HFF-Myc (cell line): Measurements from ENCODE around the gene MCF2L.

ENCODE experiments used
- DNase-seq: peaks from one replicate; pipeline ENCODE4 v3.0.0-alpha.2; 2011; ENCODE audit warnings: low read depth; ENCODE audit errors: extremely low read depth
- H3K4me3 ChIP-seq: replicated peaks from 2 replicates; pipeline ENCODE4 v1.5.1; 2011; ENCODE audit warnings: low read depth, mild to moderate bottlenecking, control low read depth, low read length
- TF ChIP-seq, protein P1 (sequence below): IDR thresholded peaks from 2 replicates; pipeline ENCODE4 v1.5.1; 2012; ENCODE audit warnings: mild to moderate bottlenecking, low read depth, low read length, control low read depth; ENCODE audit errors: missing control alignments

The MCF2L gene

DNA sequence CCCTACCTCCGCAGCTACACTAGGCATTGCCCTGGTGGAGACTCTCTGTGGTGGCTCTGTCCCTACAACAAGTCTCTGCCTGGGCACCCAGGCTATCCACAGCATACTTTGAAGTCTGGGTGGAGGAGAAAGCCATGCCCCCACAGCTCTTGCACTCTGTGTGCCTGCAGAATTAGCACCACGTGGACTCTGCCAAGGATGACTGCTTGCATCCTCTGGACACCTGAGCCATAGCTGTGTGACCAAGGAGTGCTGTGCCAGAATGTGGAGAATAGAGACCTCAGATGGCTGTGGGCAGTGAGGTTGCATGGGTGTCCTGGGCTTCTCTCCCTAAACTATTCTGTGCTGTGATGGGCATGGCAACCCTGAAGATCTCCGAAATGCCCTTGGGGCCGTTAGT lies 21.2 kb upstream of the MCF2L start:
- no peak overlapping the region for H3K4me3 ChIP-seq
- no peak for DNase-seq
- TF ChIP-seq, protein P1, sequence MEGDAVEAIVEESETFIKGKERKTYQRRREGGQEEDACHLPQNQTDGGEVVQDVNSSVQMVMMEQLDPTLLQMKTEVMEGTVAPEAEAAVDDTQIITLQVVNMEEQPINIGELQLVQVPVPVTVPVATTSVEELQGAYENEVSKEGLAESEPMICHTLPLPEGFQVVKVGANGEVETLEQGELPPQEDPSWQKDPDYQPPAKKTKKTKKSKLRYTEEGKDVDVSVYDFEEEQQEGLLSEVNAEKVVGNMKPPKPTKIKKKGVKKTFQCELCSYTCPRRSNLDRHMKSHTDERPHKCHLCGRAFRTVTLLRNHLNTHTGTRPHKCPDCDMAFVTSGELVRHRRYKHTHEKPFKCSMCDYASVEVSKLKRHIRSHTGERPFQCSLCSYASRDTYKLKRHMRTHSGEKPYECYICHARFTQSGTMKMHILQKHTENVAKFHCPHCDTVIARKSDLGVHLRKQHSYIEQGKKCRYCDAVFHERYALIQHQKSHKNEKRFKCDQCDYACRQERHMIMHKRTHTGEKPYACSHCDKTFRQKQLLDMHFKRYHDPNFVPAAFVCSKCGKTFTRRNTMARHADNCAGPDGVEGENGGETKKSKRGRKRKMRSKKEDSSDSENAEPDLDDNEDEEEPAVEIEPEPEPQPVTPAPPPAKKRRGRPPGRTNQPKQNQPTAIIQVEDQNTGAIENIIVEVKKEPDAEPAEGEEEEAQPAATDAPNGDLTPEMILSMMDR, result no peak

DNA sequence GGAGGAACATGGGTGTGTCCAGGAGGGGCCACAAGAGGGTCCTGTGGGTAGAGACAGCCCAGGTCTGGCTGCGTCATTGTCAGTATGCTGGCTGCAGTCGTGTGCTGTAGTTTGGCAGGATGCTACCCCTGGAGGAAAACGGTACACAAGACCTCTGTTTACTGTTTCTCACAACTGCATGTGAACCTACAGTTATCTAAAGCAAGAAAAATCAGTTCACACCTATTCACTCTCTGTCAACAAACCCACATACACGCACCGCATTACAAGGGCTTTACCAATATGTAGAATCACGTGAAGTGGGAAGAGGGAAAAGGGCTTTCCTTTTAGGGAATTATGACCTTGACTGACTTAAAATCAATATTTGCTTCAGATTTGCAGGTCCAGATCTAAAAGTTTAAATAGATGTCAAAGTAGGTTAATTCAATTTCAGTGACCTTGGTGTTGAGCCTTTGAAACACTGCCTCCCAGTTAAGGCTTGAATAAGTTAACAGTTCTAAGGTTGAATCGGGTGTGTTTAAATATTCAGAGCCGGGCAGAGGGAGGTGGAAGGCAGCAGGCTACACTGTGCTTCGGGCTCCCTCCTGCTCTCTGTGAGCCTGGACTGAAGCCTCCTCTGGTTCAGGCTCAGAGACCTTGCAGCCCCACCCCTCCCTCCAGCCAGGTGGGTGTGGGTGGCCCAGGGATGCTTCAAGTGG lies 17.2 kb upstream of the MCF2L start:
- DNase-seq, result no peak
- no peak overlapping the region for H3K4me3 ChIP-seq
- TF ChIP-seq, protein P1, result no peak

DNA sequence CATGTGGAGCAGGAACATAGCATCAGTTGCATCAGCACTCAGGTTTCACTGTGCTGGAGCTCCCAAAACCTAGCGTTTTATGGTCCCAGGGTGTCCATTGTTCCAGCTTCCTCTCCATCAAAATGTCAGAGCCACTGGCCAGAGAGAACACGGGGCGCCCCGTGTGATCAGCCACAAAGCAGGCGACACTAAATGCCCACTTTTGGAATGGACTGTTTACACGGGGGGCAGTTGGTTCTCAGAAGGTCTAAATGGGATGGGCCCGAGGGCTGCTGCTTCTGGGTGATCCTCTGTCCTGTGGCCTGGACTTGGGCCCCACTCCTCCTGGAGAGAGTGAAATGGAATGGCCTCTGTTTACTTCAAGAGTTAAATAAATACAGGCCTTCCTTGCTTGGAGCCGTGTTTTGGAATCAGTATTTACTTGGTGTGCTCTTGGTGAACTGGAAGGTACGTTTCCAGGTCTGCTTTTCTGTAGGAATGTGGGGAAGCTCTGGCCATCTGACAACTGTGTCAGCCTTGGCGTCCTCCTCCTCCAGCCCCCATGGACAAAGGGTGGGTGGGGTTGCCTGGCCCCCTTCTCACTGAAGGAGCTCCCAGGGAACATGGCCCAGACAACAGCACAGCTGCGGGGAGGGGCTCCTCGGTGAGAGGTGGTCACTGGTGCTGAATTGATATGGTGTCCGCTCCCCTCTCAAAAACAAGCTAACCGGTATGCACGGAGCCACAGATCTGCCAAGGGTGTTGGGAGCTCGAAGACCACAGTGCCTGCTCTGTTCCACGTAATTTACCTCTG lies 16.1 kb upstream of the MCF2L start:
- TF ChIP-seq, protein P1, result no peak
- H3K4me3 ChIP-seq, result no peak overlapping the region
- DNase-seq, result no peak

DNA sequence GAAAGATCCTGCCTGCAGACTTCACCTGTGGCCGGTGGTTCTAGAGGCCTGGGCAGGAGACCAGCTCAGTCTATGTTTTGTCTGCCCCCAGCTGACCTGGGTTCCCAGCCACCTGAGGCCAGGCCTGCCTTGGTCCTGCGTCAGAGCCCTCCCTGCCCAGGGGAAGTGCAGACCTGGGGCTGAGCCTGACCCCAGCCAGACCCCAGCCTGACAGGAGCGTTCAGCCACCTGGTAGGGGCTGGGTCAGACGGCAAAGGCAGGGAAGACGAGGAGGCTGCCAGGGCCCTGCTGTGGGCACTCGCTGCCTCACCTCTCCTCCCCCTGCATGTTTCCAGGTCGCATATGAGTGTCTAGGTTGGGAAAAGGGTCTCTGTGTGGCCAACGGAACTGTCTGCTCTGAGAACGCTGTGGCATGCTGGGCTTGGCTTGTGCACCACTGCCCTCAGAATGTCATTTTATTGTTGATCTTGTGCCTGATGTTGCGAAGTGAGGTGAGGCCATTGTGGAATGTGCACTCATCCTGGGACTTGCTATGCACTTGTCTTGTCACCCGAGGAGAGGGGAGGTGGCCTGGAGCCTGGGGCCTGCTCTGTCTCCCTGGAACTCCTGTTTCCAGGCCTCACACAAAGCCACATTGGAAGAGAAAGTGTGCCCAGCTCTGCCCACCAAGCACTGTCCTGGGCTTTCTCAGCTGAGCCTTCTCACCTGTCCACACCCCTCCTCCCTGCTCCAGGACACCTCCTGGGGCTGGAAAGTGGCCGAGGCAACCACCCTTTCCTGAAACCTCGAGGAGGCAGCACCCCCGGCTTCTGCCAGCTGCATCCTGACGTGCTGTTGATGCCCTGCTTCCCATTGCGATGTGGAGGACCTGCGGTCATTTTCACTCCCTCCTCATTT lies 15.2 kb upstream of the MCF2L start:
- TF ChIP-seq, protein P1, result no peak
- H3K4me3 ChIP-seq, result no peak overlapping the region
- no peak for DNase-seq

DNA sequence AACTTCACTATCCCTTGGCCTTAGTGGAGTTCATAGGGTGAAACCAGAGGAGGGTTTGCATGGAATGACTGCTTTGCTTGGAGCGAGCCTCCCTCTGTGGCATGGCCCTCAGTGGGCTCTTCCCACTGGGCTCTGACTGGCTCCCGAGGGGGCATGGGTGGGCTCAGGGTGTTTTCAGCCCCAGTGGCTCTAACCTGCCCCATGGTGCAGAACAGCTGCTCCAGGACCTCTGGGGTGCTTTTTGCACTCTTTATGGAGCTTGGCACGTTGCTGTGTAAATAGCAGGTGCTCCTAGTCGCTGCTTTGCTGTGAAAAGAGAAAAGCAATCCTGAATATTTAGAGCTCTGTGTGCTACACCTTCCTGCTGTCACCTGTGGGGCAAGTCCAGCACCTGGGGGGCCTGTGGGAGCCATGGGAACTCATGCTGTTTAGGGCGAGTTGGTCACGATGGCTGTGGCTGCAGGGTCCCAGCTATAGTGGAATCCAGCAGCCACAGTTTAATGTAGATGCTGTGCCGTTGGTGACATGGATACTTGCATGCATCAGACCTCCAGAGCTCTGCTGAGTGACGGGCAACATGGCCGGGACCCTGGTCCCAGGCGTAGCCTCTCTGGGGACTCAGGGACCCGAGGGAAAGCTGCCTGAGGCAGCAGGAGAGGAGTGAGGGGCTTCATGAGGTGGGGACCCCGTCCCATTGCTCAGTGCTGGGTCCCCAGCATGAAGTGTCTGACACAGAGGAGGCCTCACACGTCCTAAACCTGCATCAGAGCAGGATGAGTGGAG lies 14.3 kb upstream of the MCF2L start:
- no peak for DNase-seq
- TF ChIP-seq, protein P1, result no peak
- H3K4me3 ChIP-seq, result no peak overlapping the region
